IPS DF 19.7 (cell line): ENCODE results near the gene SMIM12.
"Not testable (repeated sequence)": the region's sequence is repeated elsewhere in the genome, so short reads cannot be mapped to it uniquely, and the experiment has no call there.

Source experiments
- DNase-seq: peaks from one replicate; pipeline ENCODE4 v3.0.0-alpha.2; 2013; ENCODE audit warnings: low read depth, low spot score

SMIM12 gene

DNA sequence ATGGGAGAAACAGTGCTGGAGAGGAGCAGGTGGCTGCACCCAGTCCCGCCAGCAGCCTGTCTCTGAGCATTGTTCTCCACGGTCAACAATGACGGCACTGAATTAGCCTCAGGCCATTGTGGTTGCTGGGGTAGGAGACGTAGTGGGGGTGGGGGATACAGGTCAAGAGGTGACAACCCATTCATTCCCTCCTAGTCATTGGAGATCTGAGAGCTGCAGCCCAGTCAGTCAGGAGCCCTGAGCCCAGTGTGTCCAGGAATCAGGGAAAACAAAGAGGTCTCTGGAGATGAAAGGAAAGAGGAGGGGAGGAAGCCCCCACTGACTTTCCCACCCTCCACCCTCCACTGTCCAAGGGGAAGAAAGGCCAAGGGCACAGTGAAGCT, 15.3 kb downstream of the SMIM12 start:
- no peak for DNase-seq

DNA sequence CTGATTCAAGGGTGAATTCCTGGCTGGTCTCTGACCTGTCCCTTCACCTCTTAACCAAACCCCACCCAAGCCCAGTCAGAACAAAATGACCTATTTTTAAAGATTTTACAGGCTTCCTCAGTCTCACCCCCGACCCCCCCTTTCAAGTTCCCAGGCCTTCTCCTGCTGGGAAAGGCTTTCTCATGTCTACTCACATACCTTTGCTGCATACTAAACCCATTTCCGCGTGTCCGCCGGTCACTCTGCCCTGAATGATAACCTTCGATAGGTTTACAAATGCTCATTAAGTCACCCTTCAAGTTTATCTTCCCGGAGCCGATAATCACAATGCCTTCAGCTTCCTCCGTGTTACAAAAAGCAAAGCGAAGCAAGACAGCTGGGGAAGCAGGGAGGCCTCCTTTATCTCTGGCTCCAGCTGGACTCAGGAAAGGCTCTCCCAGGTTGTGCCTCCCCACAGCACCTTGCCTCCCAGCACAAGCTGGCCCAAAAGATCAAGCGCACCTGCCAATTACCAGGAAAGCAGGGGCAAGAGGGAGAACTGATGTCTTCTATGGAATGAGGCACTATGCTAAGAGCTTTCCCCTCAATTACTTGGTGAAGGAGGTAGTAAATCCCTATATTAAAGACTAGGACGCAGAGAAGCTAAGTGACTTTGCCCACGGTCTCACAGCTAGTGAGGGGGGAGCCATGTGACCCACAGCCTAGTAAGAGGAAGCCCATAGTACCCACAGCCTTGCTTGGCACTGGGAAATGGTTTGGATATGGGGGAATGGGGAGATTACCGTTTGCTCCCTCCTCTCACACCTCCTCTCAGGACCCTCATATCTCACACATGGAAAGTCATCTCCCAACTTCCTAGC, 15.9 kb downstream of the SMIM12 start:
- DNase-seq: no peak

DNA sequence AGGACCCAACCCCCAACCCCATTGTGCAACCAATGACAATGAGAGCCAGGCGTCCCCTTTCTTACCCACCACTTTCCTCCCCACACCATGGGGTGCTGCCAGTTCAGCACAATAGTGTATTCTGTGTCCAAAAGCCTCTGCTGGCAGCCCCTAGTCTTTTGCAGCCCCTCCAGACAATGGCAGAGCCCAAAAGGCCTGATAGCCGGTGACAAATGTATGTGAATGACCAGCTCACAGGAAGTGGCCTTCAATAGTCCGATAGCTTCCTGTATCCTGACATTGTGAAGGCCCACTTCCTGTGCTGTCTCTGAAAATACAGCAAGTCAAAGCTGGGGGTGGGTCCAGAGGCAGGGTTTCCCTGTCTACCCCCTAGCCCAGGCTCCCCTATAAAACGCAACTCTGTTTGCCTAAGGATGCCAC, 16.6 kb downstream of the SMIM12 start:
- DNase-seq: no peak

DNA sequence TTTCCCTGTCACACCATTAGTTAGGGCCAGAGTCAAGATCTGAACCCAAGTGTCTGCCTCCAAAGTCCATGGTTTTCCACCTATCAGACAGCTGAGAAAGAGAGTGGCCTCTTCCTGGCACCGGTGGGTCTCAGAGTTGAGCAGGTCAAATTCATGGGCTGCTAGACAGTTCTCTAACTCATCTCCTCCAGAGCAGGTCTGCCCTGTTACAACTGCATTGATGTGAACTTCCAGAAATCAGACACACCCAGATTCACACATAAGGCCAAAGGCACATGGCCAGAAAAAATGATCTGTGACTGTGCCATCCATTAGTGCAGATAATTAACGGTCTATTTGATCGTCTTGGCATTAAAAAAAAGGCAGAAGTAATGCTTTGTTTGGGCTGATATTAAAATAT, 17.5 kb downstream of the SMIM12 start:
- DNase-seq: no peak

DNA sequence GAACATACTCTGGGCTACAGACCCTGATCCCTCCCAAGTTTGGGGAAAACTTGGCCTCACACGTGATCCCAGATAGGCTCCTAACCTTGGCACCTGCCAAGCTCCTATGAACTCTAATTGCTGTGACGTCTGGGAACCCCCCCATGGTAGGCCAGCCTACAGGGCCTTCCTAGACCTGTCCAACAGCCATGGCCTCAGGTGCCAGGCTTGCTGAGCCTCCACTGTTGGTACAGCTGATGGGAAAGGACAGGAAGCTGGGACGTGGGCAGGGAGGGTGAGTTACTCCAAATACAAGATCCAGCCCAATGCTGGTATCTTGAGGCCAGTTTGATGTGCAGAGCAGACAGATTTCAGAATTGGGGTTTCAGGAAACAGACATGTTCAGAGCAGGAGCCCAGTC, 19.1 kb downstream of the SMIM12 start:
- no peak for DNase-seq

DNA sequence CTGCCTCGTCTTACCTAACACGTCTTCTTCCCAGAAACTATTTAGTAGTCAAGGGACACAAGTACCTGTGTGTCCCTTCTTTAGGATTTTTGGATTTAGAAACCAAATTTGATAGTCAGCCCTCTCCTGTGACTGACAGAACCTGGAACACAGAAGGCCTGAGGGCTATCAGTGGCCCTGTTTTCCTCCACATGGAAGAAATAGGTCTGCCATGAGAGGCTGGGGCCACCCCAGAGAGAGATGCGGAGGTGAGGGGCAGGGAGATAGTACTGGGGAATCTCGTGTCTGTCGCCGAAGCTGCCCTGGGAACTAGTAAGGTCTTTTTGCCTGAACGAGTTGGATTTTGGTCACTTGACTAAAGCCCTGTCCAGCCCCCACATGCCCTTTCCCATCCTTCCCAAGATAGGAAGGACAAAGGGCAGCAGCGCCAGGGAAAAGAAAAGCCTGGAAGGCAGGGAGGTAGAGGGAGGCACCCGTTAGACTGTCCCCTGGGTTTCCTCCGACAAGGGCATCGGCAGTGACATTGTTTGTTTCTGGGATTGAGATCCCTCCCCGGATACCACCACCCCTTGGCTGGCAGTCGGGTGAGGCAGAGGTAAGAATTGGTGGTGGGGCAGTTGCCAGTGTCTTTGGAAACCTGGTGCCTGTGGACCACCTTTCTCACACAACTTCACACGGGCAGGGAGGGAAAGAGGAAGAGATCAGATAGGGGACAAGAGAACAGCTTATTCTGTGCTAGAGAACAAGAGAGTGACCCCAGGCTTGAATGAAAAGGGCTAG, 19.8 kb downstream of the SMIM12 start:
- DNase-seq: no peak

DNA sequence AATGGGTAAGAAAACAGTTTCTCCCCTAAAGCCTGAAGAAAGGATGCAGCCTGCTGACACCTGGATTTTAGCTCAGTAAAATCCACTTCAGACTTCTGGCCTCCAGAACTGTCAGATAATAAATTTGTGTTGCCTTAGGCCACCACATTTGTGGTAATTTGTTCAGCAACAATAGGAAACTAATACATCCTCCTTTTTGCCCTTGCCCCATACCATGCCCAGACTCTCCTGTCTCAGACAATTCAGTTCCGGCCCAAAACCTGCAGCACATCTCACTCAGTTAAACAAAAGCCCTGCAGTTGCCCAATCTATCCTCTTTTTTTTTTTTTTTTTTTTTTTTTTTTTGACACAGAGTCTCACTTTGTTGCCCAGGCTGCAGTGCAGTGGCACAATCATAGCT, 25.8 kb downstream of the SMIM12 start:
- no peak for DNase-seq

DNA sequence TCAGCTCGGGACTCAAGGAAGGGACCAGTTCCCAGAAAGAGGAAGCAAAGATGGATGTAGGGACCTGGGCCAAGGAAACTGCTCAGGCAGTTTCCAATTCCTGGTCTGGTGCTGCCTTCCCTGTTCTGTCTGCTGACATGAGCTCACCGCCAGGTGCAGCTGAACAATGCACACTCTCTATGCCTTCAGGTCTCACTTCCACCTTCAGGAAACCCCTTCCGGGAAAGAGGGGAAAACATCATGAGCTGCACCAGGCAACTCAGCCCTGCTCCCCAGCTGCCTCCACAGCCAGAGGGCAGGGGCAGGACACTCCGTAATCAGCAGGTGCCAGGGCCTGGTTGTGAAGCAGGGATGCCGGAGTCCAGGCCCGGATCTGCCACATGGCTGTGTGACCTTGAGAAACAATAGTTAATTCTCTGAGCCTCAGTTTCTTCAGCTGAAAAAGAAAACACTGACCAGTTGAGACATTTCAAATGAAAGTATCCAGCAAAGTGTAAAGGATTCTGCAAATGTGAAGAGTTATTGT, 27.8 kb downstream of the SMIM12 start:
- no peak for DNase-seq

DNA sequence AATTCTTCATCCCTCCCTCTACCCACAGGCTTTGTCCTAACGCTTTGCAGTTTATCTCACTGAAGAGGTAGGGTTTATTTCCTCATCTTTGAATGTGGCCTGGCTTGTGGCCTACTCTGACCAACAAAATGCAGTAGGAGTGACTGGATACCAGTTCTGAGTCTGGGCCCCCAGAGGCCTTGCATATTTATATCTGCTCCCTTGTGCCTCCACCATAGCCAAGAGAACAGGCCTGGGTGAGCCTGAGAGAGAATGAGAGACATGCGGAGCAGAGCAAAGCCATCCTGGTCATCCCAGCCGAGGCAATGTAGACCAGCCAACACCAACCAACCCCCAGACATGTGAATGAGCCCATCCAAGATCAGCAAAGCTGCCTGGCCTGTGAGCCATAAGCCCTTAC, 30.3 kb downstream of the SMIM12 start:
- no peak for DNase-seq

DNA sequence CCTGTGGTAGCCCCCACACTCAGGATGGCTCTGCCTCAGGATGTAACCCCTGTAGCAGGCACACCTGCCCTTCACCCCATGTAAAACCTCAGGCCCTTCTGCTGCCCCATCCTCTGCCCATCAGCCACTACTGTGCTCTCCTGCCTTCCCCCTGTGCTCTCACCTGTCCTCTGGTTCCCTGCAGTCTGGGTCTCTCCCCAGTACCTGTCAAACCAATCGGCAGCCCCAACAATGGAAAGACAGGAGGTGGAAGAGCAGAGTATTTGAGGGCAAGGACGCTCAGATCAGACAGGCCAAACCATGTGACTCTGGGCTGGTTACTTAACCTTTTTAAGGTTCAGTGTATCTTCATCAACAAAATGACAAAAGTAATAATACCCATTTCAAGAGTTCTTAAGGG, 30.9 kb downstream of the SMIM12 start:
- DNase-seq: no peak

DNA sequence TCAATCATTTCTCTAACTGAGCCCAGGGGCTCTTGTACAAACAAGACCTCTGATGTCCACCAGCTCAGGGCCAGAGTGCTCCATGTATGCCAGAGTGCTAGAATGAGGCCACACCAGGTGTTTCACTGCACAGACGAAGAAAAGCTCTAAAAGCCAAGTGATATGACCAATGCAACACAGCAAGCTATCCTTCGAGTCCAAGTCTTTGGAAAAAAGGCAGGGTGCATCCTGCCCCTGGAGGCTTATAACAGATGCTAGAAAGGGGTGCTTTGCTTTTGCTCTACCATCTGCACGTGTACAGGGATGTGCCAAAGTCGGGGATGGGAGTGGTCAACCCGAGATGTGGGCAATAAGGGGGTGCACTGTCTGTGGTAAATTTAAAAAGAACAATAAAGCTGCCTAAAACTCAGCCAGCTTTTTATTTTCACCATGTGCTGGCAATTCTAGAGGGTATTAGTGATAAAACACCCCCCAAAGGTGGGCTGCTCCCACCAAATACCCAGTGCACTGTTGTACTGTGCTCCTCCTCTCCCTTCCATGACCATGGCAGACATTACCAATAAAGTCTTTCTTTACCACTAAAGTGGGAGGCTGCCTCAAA, 32.1 kb downstream of the SMIM12 start:
- DNase-seq: no peak

DNA sequence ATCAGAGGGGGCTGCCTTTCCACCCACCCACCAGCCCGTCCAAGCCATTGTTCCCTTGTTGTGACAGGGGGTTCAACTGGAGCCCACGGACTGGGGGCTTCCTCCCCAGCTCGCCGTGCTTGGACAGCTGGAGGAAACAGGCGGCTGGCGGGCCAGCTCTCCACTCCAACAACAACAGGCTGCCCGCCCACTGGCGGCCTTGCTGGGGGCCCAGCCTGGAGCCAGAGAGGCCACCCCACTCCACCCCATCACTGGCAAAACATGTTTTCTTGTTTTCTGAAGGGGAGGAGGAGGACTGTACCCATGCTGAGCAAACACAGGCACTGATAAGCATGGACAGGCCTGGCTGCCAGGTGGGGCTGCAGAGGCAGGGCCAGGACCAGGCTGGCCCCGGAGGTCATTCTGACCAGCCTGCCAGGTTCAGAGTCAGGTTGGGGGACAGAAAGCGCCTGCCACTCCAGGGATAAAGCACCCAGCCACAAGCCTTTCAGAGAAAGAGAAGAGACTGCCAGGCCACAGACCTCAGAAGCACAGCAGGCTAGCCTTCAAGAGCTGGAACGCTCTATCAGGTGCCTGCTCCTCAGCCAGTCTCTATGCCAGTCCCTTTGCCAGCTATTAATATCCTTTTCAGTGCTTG, 34.0 kb downstream of the SMIM12 start:
- DNase-seq: no peak

DNA sequence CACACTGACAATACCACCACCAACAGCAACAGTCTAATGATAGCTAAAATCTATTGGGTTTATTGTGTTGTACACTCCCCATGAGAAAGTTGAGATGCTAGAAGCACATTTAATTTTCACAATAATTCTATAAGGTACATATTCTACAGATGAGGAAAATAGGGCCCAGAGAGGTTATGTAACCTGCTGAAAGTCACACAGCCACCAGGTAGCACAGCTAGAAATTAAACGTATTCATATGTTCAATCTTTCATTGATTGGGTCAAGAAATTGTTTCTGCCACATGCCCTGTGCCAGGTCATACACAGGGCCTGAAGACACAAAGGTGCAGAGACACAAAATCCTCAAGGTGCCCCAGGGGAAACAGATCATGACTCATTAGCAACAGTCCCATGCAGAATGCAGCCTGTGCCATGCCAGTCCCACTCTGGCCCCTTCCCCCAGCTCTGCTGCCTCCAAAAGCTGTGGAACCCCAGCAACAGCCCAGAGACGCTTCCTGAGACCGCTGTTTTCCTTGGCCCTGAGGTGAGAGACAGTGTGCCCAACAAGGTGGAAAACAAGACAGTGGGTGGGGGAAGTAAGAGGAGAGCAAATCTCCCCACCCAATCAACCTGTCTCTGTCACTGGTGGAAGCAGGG, 34.6 kb downstream of the SMIM12 start:
- DNase-seq: no peak

DNA sequence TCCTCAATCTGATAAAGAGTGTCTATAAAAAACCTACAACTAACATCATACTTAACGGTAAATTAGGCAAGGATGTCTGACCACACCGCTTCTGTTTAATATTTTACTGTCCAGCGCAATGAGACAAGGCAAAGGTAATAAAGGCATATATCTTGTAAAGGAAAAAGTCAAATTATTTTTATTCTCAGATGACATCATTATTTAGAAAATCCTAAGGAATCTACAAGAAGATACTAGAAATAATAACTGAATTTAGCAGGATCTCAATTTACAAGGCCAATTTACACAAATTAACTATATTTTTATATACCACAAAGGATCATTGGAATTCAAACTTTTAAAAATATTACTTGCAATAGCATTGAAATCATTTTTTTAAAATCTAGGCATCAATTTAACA, 37.3 kb downstream of the SMIM12 start:
- DNase-seq: no peak

DNA sequence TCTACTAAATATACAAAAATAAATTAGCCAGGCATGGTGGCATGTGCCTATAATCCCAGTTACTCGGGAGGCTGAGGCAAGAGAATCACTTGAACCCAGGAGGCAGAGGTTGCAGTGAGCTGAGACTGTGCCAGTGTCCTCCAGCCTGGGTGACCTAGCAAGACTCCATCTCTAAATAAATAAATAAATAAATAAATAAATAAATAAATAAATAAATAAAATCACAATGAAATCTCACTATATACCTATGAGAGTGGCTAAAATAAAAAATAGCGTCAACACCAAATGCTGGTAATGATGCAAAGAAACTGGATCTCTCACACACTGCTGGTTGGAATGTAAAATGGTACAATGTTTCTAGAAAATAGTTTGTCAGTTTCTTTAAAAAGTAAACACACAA, 40.7 kb downstream of the SMIM12 start:
- DNase-seq: not testable (repeated sequence)

DNA sequence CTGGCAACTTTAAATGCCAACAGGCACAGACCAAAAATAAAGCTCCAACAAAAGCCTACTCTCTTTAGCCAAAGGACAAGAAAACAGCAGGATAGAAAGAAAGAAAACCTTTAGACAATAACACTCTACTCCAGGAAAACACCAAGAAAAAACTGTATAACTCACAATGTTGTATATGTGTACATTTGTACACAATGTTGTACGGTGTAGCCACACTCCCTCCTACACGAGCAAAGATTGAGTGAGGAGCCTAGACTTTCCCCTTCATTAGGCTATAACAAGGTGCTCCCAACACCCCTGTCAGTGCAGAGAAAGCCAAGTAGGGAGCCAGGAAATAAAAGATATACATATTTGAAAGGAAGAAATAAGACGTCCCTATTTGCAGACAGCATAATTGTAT, 42.8 kb downstream of the SMIM12 start:
- DNase-seq: no peak

DNA sequence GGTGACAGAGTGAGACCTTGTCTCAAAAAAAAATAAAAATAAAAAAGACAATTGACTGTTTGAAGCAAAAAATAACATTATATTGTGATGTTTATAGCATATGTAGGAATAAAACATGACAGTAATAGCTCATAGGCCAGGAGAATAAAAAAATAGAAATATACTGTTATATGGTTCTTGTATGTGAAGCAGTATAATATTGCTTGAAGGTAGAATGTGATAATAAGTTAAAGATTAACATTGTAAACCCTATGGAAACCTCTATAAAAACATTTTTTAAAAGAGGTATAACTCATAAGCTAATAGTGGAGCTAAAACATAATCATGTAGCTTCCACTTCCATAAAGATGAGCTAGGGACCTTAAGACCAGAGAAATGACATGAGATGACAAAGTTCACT, 43.2 kb downstream of the SMIM12 start:
- DNase-seq: no peak

DNA sequence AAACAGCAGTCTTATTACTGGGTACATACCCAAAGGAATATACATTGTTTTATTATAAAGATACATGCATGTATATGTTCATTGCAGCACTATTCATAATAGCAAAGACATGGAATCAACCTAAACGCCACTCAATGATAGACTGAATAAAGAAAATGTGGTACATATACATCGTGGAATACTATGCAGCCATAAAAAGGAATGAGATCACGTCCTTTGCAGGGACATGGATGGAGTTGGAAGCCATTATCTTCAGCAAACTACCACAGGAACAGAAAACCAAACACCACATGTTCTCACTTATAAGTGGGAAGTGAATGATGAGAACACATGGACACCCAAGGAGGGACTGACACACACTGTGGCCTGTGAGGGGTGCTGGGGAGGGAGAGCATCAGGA, 48.8 kb downstream of the SMIM12 start:
- DNase-seq: not testable (repeated sequence)

DNA sequence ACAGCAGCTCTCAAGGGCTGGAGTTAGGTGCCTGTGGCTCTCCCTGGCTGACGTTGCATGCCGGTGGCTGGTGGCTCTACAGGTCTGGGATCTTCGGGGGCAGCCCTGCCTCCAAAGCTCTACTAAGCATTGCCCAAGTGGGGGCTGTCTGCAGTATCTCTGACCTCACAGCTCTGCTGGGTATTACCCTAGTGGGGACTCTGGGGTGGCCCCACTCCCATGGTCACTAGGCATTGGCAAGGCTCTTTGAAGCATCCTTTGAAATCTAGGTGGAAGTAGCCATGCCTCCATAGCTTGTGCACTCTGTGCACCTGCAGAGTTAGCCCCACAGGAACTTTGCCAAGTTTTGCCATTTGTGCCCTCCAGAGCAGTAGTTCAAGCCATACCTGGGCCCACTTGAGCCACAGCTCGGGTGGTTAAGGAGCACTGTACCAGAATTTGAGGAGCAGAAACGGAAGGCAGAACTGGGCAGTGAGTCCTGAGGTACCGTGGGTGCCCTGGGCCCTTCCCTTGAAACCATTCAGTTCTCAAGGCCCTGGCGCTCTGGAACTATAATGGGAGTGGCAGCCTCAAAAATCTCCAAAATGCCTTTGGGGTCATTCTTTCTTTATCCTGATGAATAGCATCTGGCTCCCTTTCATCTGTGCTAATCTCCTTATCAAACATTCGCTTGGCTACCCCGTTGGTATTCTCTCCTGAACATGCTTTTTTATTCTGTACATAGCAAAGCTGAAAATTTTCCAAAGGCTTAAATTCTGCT, 51.3 kb downstream of the SMIM12 start:
- DNase-seq: no peak

DNA sequence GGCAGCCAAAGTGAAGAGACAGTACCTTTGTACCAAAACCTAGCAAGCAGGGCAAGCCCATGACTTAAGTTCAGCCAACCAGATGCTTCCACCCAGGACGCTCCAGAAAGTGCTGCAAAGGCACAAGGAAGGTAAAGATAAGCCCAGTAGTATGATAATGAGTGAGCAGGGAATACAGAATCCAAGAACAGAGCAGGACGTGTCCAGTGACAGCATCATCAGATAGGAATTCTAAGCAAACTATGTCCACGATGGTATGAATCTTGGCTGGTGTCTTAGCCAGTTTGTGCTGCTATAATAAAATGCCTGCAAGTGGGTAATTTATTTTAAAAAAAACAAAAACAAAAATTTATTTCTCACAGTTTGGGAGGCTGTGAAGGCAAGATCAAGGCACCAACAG, 53.2 kb downstream of the SMIM12 start:
- DNase-seq: no peak

DNA sequence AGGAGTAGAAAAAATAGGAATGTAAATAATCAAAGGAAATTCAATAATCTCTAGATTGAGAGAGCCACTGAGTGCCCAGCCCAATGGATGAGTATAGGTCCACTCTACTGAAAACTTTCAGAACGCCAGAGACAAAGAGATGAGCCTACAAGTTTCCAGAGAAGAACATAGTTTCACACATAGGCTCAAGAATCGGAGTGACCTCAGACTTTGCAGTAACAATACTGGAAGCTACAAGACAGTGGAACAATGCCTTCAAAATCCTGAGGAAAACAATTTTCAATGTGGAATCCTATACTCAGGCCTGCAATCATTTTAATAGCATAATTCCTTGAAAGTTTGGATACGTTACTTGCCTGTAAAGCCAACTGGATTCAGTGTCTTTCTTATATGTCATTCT, 55.8 kb downstream of the SMIM12 start:
- no peak for DNase-seq
